Forelimb muscle (tissue), 1 donor: ENCODE results near the gene FBXO34. TPM values are rescaled to one million over a fixed set of nuclear protein-coding genes. Genes with fewer than 3 reads are reported as not detected.

Experiments
- DNase-seq: peaks from one replicate; pipeline ENCODE4 v3.0.0-alpha.2; 2013; ENCODE audit warnings: low read depth
- polyA plus RNA-seq: library from polyadenylated mRNA; unstranded; fragments of 120-200 nt; gene quantifications from one replicate; pipeline ENCODE4 v1.2.1, GENCODE V29; 2013; ENCODE audit not compliant: insufficient read length

FBXO34 gene
- polyA plus RNA-seq, 1 donor = 15.8 TPM

- no peak for DNase-seq
Measured at GRCh38 chr14:55383541-55384140, 112.4 kb downstream of the FBXO34 start.

DNA sequence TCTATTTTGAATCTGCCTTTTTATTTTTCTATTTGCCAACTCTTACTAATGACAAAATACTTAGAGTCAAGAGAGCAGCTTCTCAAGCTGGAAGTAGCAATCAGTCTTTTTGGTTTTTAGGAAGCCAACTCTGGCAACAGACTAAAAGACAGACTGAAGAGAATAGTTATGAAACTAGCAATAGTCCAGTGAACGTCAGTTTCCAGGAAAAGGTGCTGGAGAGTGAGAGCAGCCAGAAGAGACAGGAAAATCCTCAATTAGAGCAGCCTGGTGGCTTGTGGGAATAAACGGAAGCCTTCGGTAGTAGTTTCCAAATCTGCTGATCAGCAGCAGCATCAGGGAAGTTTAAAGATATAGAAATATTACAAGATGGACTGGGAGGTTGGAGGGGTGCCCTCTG lies 113.3 kb downstream of the FBXO34 start:
- no peak for DNase-seq

DNA sequence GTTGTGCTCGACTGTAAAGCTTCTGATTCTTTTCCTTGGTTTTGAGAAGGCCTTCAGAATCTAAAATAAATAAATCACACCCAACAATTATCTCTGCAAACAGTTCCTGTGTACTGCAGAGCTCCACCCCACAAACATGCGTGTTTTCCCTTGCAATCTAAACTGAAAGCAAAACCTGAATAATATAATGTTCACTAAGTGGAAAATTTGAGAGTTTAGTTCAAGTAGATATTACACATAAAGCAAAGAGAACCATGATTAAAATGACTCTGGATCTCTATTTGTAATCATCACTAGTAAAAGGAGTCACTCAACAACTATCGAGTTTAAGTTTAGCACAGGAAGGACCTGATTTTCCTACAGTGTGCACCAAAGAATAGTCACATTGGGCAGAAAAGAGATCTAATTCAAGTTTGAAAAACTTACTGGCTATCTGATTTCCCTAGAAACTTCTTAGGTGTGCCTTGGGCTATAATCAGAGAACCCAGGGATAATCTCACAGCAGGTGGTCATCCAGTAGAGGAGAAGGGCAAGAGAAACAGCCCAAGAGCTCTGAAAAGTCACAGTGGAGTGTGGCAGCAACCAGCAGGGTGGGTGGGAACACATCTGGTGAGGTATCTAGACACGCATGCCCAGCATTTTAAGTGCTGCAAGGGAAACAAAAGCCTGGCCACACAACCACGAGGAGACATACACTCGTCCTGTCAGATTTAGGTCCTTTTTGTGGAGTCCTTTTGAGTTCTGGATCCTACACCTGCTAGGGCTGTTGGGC lies 115.0 kb downstream of the FBXO34 start:
- no peak for DNase-seq

GRCh38 chr14:55387121-55387520 lies 115.9 kb downstream of the FBXO34 start:
- no peak for DNase-seq

DNA sequence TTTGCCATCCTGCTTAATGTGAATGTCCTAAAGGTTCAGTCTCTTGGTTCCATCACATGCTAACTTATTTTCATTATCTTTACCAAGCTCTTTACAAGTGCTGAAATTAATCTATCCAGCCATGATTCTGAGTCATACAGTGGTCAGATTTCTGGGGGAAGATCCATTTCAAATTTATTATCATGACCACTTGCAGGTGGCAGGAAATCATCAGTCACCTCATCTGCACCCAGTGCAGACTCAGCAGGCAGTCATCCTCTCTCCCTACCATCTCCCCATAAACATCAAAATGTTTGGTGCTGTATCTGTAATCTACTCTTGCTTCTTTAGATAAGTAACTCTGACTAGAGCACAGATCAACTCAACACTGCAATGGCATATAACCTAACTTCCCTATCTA lies 116.9 kb downstream of the FBXO34 start:
- DNase-seq = no peak

GRCh38 chr14:55389330-55389729 lies 118.1 kb downstream of the FBXO34 start:
- DNase-seq = no peak

DNA sequence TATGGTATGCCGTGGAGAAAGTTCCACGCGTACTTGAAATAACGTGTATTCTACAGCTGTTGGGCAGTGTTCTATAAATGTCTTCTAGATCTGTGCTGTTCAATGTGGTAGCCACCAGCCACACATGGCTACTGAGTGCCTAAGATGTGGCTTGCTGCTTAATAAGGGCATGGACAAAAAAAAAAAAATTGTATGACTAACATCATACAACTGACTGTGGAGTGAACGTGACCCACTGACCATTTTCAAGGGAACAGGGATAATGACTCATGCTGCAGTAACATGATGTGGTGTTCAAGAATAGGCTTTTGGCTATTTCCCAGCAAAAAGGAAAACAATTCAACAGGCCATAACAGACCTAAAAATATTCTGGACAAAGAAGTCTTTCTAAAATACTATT lies 127.5 kb downstream of the FBXO34 start:
- no peak for DNase-seq

DNA sequence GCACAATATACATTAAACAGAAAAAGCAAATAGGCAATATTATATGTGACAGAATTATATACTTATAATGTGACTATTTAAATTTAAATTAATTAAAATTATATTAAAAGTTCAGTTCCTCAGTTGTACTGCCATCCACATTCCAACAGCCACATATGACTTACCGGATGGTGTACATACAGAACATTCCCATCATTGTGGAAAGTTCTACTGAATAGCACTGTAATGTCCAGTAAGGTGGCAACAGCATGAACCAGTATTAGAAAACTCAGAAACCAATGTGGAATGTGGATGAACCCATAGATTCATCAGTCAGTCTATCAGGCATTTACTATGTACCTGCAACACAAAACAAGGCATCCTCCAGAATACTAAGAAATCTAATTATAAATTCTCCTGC lies 128.0 kb downstream of the FBXO34 start:
- no peak for DNase-seq

- DNase-seq = no peak
Measured at GRCh38 chr14:55399852-55400251, 128.6 kb downstream of the FBXO34 start.

GRCh38 chr14:55401751-55402150 lies 130.5 kb downstream of the FBXO34 start:
- DNase-seq = no peak

Other genes with a start within 250 kb of the FBXO34 start
- gene WDHD1, start 244.3 kb upstream of the FBXO34 start, polyA plus RNA-seq = 6.2 TPM
- gene SOCS4, start 244.2 kb upstream of the FBXO34 start, polyA plus RNA-seq = 9.9 TPM
- 51.7 TPM for gene MAPK1IP1L, start 219.8 kb upstream of the FBXO34 start, polyA plus RNA-seq
- gene LGALS3, start 142.2 kb upstream of the FBXO34 start, polyA plus RNA-seq = 28.3 TPM
- 8.6 TPM for gene DLGAP5, start 79.8 kb upstream of the FBXO34 start, polyA plus RNA-seq
- gene ATG14, start 140.4 kb downstream of the FBXO34 start, polyA plus RNA-seq = 15.1 TPM
- gene TBPL2, start 169.2 kb downstream of the FBXO34 start, polyA plus RNA-seq = 0.15 TPM